ENCODE measurements around the gene CNR1. TPM values are rescaled to one million over a fixed set of nuclear protein-coding genes. Genes with fewer than 3 reads are reported as not detected.

The CNR1 gene
- polyA plus RNA-seq, 1 of the 3 experiments (the other 2 are of a cell fraction) = not detected

GRCh38 chr6:88137915-88138314, 28.2 kb downstream of the CNR1 start:
- no peak overlapping the region for H2AFZ ChIP-seq (ENCODE audit: low read depth)
- no peaks in the 10 kb centered on the region for H3K79me2 ChIP-seq (ENCODE audit: insufficient read depth)
- no peaks in the 10 kb centered on the region for H4K20me1 ChIP-seq (ENCODE audit: insufficient read depth)
- H3K4me1 ChIP-seq (ENCODE audit: control insufficient read depth in 1 of 2, insufficient read depth in 2 of 2, low read depth in 1 of 2, low read length in 1 of 2) = no peaks in the 10 kb centered on the region
- TF ChIP-seq, protein P1, sequence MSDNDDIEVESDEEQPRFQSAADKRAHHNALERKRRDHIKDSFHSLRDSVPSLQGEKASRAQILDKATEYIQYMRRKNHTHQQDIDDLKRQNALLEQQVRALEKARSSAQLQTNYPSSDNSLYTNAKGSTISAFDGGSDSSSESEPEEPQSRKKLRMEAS (IDR thresholded peaks at IDR 0.05; ENCODE audit: low read depth) = no peak
- no peak for TF ChIP-seq MEF2A (IDR thresholded peaks at IDR 0.05; ENCODE audit: borderline replicate concordance, low read depth)
- no peak overlapping the region for H3K4me3 ChIP-seq (ENCODE audit: low read depth in 2 of 2, low read length in 1 of 2)
- no peaks in the 10 kb centered on the region for H3K36me3 ChIP-seq (replicated peaks in 1 of 2; ENCODE audit: control insufficient read depth in 1 of 2, insufficient read depth in 2 of 2, low read length in 1 of 2)
- POLR2A ChIA-PET = no interaction called here
- H3K9me3 ChIP-seq = no peaks in the 10 kb centered on the region
- H3F3A ChIP-seq (replicated peaks; ENCODE audit: insufficient read depth) = no peaks in the 10 kb centered on the region
- H3K9ac ChIP-seq = no peak overlapping the region
- no peak overlapping the region for H3K27ac ChIP-seq (ENCODE audit: low read depth in 2 of 2, low read length in 1 of 2)
- H3K9me2 ChIP-seq = no peaks in the 10 kb centered on the region
- H3K27me3 ChIP-seq (ENCODE audit: insufficient read depth) = no peaks in the 10 kb centered on the region
- no peak for DNase-seq
- CTCF ChIA-PET = no interaction called here
- no peak overlapping the region for H3K4me2 ChIP-seq
- 11% methylated on average over 1 of the region's 1 CpG for WGBS (ENCODE audit: low lambda C conversion rate)

DNA sequence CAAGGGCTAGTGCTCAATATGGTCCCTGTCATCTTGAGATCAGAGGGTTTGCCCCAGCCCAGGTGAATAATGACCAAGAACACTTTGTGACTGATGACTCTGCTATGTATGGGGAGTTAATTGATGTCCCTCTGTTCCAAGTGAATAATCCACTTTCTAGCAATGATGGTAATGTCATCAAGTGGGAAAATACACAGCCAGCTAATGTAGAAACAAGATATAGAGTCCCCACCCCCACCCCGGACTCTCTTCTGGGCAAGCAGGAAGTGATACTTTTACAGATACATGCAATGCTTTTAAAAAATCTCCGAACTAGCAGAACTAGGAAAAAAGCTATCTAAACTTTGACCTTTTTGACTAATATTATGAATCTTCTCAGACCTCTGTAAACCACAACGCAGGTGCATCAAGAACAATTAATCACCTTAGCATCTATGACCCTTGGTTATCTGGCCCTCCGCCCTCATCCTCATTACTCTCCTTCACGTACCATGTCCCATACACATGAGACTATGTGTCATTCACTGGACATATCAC, 30.5 kb downstream of the CNR1 start:
- 40% methylated on average over 5 of the region's 5 CpGs for WGBS (ENCODE audit: low lambda C conversion rate)
- H3K4me1 ChIP-seq (ENCODE audit: control insufficient read depth in 1 of 2, insufficient read depth in 2 of 2, low read depth in 1 of 2, low read length in 1 of 2) = no peaks in the 10 kb centered on the region
- no peaks in the 10 kb centered on the region for H3K36me3 ChIP-seq (replicated peaks in 1 of 2; ENCODE audit: control insufficient read depth in 1 of 2, insufficient read depth in 2 of 2, low read length in 1 of 2)
- H3K4me2 ChIP-seq = no peak overlapping the region
- H2AFZ ChIP-seq (ENCODE audit: low read depth) = no peak overlapping the region
- no peak overlapping the region for H3K9ac ChIP-seq
- POLR2A ChIA-PET = no interaction called here
- H3K9me2 ChIP-seq = no peaks in the 10 kb centered on the region
- TF ChIP-seq, protein P2, sequence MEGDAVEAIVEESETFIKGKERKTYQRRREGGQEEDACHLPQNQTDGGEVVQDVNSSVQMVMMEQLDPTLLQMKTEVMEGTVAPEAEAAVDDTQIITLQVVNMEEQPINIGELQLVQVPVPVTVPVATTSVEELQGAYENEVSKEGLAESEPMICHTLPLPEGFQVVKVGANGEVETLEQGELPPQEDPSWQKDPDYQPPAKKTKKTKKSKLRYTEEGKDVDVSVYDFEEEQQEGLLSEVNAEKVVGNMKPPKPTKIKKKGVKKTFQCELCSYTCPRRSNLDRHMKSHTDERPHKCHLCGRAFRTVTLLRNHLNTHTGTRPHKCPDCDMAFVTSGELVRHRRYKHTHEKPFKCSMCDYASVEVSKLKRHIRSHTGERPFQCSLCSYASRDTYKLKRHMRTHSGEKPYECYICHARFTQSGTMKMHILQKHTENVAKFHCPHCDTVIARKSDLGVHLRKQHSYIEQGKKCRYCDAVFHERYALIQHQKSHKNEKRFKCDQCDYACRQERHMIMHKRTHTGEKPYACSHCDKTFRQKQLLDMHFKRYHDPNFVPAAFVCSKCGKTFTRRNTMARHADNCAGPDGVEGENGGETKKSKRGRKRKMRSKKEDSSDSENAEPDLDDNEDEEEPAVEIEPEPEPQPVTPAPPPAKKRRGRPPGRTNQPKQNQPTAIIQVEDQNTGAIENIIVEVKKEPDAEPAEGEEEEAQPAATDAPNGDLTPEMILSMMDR (IDR thresholded peaks at IDR 0.05) = no peak
- TF ChIP-seq, protein P3, sequence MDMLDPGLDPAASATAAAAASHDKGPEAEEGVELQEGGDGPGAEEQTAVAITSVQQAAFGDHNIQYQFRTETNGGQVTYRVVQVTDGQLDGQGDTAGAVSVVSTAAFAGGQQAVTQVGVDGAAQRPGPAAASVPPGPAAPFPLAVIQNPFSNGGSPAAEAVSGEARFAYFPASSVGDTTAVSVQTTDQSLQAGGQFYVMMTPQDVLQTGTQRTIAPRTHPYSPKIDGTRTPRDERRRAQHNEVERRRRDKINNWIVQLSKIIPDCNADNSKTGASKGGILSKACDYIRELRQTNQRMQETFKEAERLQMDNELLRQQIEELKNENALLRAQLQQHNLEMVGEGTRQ (IDR thresholded peaks at IDR 0.05; ENCODE audit: borderline replicate concordance, low read depth, low read length) = no peak
- TF ChIP-seq YY1 (IDR thresholded peaks at IDR 0.05; ENCODE audit: low read depth) = no peak
- TF ChIP-seq ELF1 (IDR thresholded peaks at IDR 0.05) = no peak
- no peak for TF ChIP-seq POLR2AphosphoS5 (IDR thresholded peaks at IDR 0.05; ENCODE audit: low read depth, low read length)
- TF ChIP-seq RFX5 (IDR thresholded peaks at IDR 0.05; ENCODE audit: low read length) = no peak
- no peak for TF ChIP-seq EZH2phosphoT487 (IDR thresholded peaks at IDR 0.05; ENCODE audit: borderline replicate concordance, low read depth)
- TF ChIP-seq USF1 (IDR thresholded peaks at IDR 0.05; ENCODE audit: borderline replicate concordance, low read depth) = no peak
- no peak for TF ChIP-seq GATA2 (CRISPR knock-in tag; IDR thresholded peaks at IDR 0.05)
- TF ChIP-seq, protein P4, sequence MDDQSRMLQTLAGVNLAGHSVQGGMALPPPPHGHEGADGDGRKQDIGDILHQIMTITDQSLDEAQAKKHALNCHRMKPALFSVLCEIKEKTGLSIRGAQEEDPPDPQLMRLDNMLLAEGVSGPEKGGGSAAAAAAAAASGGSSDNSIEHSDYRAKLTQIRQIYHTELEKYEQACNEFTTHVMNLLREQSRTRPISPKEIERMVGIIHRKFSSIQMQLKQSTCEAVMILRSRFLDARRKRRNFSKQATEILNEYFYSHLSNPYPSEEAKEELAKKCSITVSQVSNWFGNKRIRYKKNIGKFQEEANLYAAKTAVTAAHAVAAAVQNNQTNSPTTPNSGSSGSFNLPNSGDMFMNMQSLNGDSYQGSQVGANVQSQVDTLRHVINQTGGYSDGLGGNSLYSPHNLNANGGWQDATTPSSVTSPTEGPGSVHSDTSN (IDR thresholded peaks at IDR 0.05) = no peak
- TF ChIP-seq GABPA (IDR thresholded peaks at IDR 0.05; ENCODE audit: low read depth) = no peak
- TF ChIP-seq RCOR1 (IDR thresholded peaks at IDR 0.05; ENCODE audit: low read length) = no peak
- no peak for TF ChIP-seq FOXM1 (IDR thresholded peaks at IDR 0.05; ENCODE audit: low read depth)
- TF ChIP-seq, protein P5, sequence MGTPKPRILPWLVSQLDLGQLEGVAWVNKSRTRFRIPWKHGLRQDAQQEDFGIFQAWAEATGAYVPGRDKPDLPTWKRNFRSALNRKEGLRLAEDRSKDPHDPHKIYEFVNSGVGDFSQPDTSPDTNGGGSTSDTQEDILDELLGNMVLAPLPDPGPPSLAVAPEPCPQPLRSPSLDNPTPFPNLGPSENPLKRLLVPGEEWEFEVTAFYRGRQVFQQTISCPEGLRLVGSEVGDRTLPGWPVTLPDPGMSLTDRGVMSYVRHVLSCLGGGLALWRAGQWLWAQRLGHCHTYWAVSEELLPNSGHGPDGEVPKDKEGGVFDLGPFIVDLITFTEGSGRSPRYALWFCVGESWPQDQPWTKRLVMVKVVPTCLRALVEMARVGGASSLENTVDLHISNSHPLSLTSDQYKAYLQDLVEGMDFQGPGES (IDR thresholded peaks at IDR 0.05; ENCODE audit: low read depth, low read length) = no peak
- no peak for TF ChIP-seq NFIC (IDR thresholded peaks at IDR 0.05; ENCODE audit: borderline replicate concordance)
- no peak for TF ChIP-seq SMC3 (IDR thresholded peaks at IDR 0.05; ENCODE audit: low read depth, low read length)
- no peak for TF ChIP-seq SIN3A (IDR thresholded peaks at IDR 0.05; ENCODE audit: borderline replicate concordance, low read depth, low read length)
- no peak for TF ChIP-seq TCF12 (IDR thresholded peaks at IDR 0.05)
- no peak for TF ChIP-seq MXI1 (IDR thresholded peaks at IDR 0.05; ENCODE audit: low read depth, low read length)
- TF ChIP-seq EP300 (IDR thresholded peaks at IDR 0.05; ENCODE audit: borderline replicate concordance in 1 of 2, low read depth in 1 of 2, low read length in 1 of 2) = no peak
- no peaks in the 10 kb centered on the region for H3K79me2 ChIP-seq (ENCODE audit: insufficient read depth)
- no peak overlapping the region for H3K4me3 ChIP-seq (ENCODE audit: low read depth in 2 of 2, low read length in 1 of 2)
- no peak overlapping the region for H3K27ac ChIP-seq (ENCODE audit: low read depth in 2 of 2, low read length in 1 of 2)
- CTCF ChIA-PET = no interaction called here
- no peaks in the 10 kb centered on the region for H4K20me1 ChIP-seq (ENCODE audit: insufficient read depth)
- H3K9me3 ChIP-seq = no peaks in the 10 kb centered on the region
- H3K27me3 ChIP-seq (ENCODE audit: insufficient read depth) = no peaks in the 10 kb centered on the region
- no peak for DNase-seq
- H3F3A ChIP-seq (replicated peaks; ENCODE audit: insufficient read depth) = no peaks in the 10 kb centered on the region

All from SK-N-SH (cell line).